Smooth muscle cell (in vitro differentiated cells): ENCODE data around the gene MBD1. TPM values are rescaled to one million over a fixed set of nuclear protein-coding genes. Genes with fewer than 3 reads are reported as not detected.

ENCODE experiments used
- DNase-seq: peaks from one replicate; lab custom pipeline; 2025; ENCODE audit not compliant: unreplicated experiment; lab: John Stamatoyannopoulos, UW
- H2AFZ ChIP-seq: fragments of 200-600 bp; sonication (generic); 2 replicates; pipeline ENCODE4 v1.6.0; 2016; ENCODE audit warnings: antibody characterized with exemption, low read depth, mild to moderate bottlenecking
- H3F3A ChIP-seq: fragments of 200-600 bp; sonication (generic); 2 replicates; pipeline ENCODE4 v1.6.0; 2017; ENCODE audit warnings: antibody characterized with exemption, low read depth
- H3K27ac ChIP-seq: fragments of 200-600 bp; sonication (generic); 2 replicates; pipeline ENCODE4 v1.5.1; 2016; ENCODE audit warnings: low read depth, mild to moderate bottlenecking
- H3K27me3 ChIP-seq: fragments of 200-600 bp; sonication (generic); 2 replicates; pipeline ENCODE4 v1.6.1; 2016; ENCODE audit warnings: low read depth, mild to moderate bottlenecking
- H3K36me3 ChIP-seq: fragments of 200-600 bp; sonication (generic); 2 replicates; pipeline ENCODE4 v1.5.1; 2016; ENCODE audit warnings: low read depth
- H3K4me1 ChIP-seq: fragments of 200-600 bp; sonication (generic); 2 replicates; pipeline ENCODE4 v1.5.1; 2016; ENCODE audit warnings: low read depth
- H3K4me2 ChIP-seq: fragments of 200-600 bp; sonication (generic); 2 replicates; pipeline ENCODE4 v1.6.0; 2016; ENCODE audit warnings: mild to moderate bottlenecking
- H3K4me3 ChIP-seq: fragments of 200-600 bp; sonication (generic); 2 replicates; pipeline ENCODE4 v1.5.1; 2016; ENCODE audit warnings: mild to moderate bottlenecking
- H3K79me2 ChIP-seq: fragments of 200-600 bp; sonication (generic); 2 replicates; pipeline ENCODE4 v1.6.0; 2016; ENCODE audit warnings: low read depth, mild to moderate bottlenecking
- H3K9ac ChIP-seq: fragments of 200-600 bp; sonication (generic); 2 replicates; pipeline ENCODE4 v1.6.0; 2016; ENCODE audit warnings: low read depth
- H3K9me3 ChIP-seq: fragments of 200-600 bp; sonication (generic); replicated peaks from 2 replicates; pipeline ENCODE4 v1.5.1; 2016; ENCODE audit warnings: low read depth
- H4K20me1 ChIP-seq: fragments of 200-600 bp; sonication (generic); 2 replicates; pipeline ENCODE4 v1.6.0; 2016; ENCODE audit warnings: low read depth
- CTCF ChIP-seq: fragments of 200-600 bp; sonication (generic); IDR thresholded peaks from 2 replicates; pipeline ENCODE4 v1.5.1; 2017; ENCODE audit warnings: borderline replicate concordance, mild to moderate bottlenecking, antibody characterized with exemption; ENCODE audit not compliant: insufficient read depth, poor library complexity, severe bottlenecking
- WGBS: methylation state at CpG from one replicate; pipeline ENCODE4 v1.1.7; 2016; ENCODE audit warnings: low lambda C conversion rate; 5-methylcytosine and 5-hydroxymethylcytosine counted together
- polyA plus RNA-seq: library from polyadenylated mRNA; unstranded; fragments of >200 nt; fragmentation: Nextera tagmentation; extraction: Ambion mirVana; gene quantifications from 2 replicates; pipeline ENCODE4 v1.2.1, GENCODE V29; 2016
- total RNA-seq: library from RNA; depleted of rRNA; stranded (reverse); fragments of >200 nt; gene quantifications from 2 replicates; pipeline ENCODE4 v1.2.3, GENCODE V29; 2014

Gene MBD1
- total and polyA plus RNA-seq, 2 experiments from 2014 or later = 40.3 to 49.8 TPM

GRCh38 chr18:50306944-50307343, 25.6 kb upstream of the MBD1 start:
- H3K4me1 ChIP-seq = peaks cover 10% of the 10 kb centered on the region
- H3F3A ChIP-seq = no peaks in the 10 kb centered on the region
- no peaks in the 10 kb centered on the region for H3K27me3 ChIP-seq
- H3K9me3 ChIP-seq = no peaks in the 10 kb centered on the region
- no peaks in the 10 kb centered on the region for H3K36me3 ChIP-seq
- H3K79me2 ChIP-seq = no peaks in the 10 kb centered on the region
- no peak overlapping the region for H3K9ac ChIP-seq
- no peak for TF ChIP-seq CTCF
- H2AFZ ChIP-seq = peak overlapping the region; percentile 93
- WGBS = 81% methylated on average over 8 of the region's 8 CpGs
- DNase-seq = no peak
- peak overlapping the region; percentile 67 for H3K4me3 ChIP-seq
- H3K27ac ChIP-seq = no peak overlapping the region
- H4K20me1 ChIP-seq = no peaks in the 10 kb centered on the region
- H3K4me2 ChIP-seq = peak overlapping the region; percentile 85

GRCh38 chr18:50301074-50301473, 19.8 kb upstream of the MBD1 start:
- Histone ChIP-seq H3K4me1 (no peaks in the 10 kb centered on the region), H3K9me3 (no peaks in the 10 kb centered on the region), H3K27ac (no peak overlapping the region), H3K79me2 (no peaks in the 10 kb centered on the region), H3F3A (no peaks in the 10 kb centered on the region), H3K27me3 (no peaks in the 10 kb centered on the region), H4K20me1 (no peaks in the 10 kb centered on the region), H3K4me3 (no peak overlapping the region), H3K36me3 (no peaks in the 10 kb centered on the region), H3K4me2 (no peak overlapping the region), H3K9ac (no peak overlapping the region), H2AFZ (no peak overlapping the region)
- TF ChIP-seq CTCF = no peak
- 77% methylated on average over 5 of the region's 5 CpGs for WGBS
- DNase-seq = no peak

DNA sequence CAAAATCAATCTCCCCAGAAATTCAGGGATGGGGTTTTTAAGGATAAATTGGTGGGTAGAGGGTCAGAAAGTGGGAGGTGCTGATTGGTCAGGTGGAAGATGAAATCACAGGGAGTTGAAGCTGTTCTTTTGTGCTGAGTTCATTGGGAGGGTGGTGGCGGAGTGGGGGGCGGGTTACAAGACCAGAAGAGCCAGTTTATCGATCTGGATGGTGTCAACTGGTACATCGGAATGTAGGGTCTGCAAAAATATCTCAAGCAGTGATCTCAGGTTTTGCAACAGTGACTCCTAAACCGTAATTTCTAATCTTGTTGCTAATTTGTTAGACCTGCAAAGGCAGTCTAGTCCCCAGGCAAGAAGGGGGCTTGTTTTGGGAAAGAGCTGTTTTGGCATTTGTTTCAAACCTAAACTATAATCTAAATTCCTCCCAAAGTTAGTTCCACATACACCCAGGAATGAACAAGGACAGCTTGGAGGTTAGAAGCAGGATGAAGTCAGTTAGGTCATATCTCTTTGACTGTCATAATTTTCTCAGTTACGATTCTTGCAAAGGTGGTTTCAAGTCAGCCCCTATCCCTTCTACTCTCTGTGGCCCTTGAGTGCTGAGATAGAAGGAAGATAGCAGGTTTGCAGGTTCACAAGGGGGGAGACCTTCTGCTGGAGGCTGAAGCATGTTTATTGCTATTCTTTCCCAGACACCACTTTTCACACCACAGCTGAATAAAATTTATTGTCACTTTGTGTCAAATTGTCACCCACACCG, 18.5 kb upstream of the MBD1 start:
- DNase-seq = no peak
- Histone ChIP-seq H3K79me2 (no peaks in the 10 kb centered on the region), H3K36me3 (no peaks in the 10 kb centered on the region), H3K4me3 (no peak overlapping the region), H2AFZ (no peak overlapping the region), H3F3A (no peaks in the 10 kb centered on the region), H4K20me1 (no peaks in the 10 kb centered on the region), H3K9me3 (no peaks in the 10 kb centered on the region), H3K4me2 (no peak overlapping the region), H3K9ac (no peak overlapping the region), H3K27ac (no peak overlapping the region), H3K4me1 (no peaks in the 10 kb centered on the region), H3K27me3 (no peaks in the 10 kb centered on the region)
- WGBS = 71% methylated on average over 7 of the region's 7 CpGs
- no peak for TF ChIP-seq CTCF
